HG03196 (cell line): Measurements from ENCODE around the gene RANBP1.

Experiments used
- ATAC-seq: cut with Tn5 transposase; IDR thresholded peaks from one replicate; pipeline ENCODE4 v1.9.1; 2021; ENCODE audit not compliant: unreplicated experiment

Gene RANBP1

GRCh38 chr22:20121856-20122415 lies 6.0 kb downstream of the RANBP1 start:
- ATAC-seq, result no peak

GRCh38 chr22:20123366-20124082 lies 7.6 kb downstream of the RANBP1 start:
- ATAC-seq, result no peak

DNA sequence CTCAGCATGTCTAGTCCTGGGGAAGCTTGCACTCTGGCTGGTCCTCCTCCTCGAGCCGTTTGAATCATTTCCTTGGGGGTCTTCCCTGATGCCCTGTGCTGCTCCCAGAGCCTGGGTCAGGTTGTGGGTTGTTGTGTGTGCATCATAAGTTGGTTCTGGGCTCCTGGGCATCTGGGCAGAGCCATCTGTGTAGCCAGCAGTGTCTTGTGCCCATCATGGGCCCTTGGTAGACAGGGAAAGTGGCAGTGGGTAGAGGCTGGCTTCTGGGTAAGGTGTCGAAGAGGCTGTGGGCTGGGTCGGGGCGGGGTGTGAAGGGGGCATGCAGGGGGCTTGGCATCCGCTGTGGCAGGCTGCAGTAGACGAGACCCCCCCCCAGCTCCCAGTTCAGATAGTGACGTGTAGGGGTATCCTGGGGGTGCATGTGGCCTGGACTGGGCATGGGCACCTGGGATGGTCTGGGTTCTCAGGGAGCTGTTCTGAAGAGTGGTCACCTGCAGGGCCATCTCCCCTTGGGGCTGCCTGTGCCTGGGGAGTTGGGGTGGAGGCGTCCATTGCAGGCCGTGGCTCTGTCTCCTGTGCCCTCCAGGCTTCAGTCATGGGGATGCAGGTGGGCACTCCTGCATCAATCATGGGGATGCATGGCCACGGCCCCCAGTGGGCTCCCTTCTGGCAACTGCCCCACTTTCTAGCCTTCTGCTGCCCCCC lies 8.3 kb downstream of the RANBP1 start:
- no peak for ATAC-seq

GRCh38 chr22:20125201-20126174 lies 9.6 kb downstream of the RANBP1 start:
- ATAC-seq, result no peak

GRCh38 chr22:20126284-20127029 lies 10.6 kb downstream of the RANBP1 start:
- no peak for ATAC-seq

DNA sequence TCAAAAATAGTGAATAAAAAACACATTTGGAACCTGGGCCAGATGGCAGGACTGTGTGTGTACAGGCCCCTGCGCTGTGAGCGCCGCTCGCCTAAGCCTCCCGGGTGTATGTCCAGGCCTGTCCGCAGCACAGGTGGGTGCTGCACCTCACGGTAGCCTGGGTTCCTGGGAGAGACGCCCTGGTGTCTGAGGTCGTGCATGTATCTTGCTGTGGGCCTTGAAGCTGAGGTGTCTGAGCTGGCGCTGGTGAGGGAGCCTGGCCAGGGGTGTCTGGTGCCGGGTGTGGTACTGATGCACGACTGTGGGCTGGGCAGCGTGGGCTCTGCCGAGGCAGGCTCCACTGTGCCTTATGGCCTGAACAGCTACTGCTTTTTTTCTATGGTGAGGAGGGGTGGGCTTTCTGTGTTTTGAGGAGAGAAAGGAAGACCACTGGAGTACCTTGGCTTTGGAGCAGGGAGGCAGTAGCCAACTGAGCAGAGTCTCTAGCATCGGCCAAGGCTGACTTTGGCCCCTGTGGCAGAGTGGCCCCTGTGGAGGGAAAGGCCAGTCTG lies 11.5 kb downstream of the RANBP1 start:
- no peak for ATAC-seq

DNA sequence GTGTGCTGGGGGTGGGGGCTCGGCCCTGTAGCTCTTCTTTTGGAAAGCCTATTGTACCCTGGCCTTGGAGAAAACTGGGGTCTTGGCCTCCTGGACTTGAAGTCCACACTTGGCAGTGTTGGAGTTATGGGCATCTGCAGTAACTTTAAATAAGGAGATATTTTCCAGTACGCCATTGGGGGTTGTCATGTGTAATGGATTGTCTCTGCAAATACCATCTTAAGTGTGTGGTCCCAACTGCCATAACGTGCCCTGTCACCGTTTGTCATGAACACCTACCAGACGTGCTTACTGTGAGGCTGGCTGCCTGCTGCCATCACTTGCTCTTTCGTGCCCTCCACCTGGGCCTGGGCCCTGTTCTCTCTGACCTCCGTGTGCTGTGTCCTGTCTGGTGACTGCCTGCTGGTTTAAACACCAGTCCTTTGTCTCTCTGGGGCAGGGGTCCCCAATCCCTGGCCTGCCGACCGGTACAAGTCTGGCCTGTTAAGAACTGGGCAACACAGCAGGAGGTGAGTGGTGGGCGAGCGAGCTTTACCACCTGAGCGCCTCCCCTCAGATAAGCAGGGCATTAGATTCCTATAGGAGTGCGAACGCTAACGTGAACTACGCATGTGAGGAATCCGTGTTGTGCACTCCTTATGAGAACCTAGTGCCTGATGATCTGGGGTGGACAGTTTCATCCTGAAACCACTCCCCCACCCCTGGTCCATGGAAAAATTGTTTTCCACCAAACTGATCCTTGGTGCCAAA lies 12.1 kb downstream of the RANBP1 start:
- ATAC-seq, result no peak

DNA sequence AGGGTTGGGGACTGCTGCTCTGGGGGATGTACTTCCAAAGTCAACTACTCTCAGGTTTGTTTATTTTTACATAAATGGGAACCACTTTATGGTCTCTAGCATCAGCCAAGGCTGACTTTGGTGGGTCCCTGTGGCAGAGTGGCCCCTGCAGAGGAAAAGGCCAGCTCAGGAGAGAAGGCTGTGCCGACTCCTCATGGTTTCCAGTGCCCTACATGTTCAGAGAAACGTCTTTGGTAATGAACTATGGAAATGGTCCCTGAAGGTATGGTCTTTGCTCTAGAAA lies 12.7 kb downstream of the RANBP1 start:
- ATAC-seq, result no peak

GRCh38 chr22:20128902-20129746 lies 13.2 kb downstream of the RANBP1 start:
- no peak for ATAC-seq

DNA sequence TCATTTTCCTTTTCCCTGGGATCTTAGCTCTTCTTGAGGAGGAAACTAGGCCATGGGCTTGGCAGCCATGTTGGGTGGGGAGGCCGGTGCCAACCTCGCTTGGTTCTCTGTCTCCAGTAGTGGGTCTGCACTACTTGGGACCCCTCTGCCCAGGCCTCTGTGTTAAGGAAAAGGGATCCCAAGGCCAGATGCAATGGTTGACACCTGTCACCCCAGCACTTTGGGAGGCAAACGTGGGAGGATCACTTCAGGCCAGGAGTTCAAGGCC lies 13.8 kb downstream of the RANBP1 start:
- ATAC-seq, result no peak

DNA sequence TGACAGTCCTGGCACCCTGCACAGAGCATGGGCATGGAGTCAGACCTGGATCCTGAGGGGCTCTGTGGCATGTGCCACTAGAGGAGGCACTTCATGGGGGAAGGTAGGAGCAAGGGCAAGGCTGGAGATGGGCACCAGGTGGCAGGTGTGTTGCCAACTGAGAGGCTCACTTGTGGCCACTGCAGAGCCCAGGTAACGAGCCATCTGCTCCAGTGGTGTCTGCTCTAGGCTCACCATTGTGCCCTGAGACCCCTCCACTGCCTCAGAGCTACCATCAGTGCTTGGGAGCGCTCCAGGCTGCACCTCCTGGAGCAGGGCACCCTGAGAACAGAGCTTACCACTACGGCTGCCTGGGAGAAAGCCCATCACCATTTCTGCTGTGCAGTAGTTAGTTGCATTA lies 14.4 kb downstream of the RANBP1 start:
- no peak for ATAC-seq

GRCh38 chr22:20130731-20131596 lies 15.1 kb downstream of the RANBP1 start:
- ATAC-seq, result no peak

DNA sequence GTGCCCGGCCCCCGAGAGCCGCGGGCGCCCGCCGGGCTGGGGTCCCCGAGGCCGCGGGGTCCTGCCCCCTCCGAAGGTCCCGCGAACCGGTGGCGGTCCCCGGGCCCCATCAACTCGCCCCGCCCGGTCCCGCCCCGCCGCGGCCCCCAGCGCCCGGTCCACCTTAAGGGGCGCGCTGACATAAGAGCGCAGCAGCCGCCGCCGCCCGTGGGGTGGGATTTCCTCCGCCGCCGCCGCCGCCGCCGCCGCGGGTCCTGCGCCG lies 15.6 kb downstream of the RANBP1 start, which contains the start of gene ZDHHC8:
TSS of gene ZDHHC8 (plus strand) at position 208 of the 262 bp plus-strand sequence. CDS start 144 bp downstream, outside the sequence.
- ATAC-seq, result no peak

GRCh38 chr22:20131859-20132685 lies 16.2 kb downstream of the RANBP1 start:
- ATAC-seq, result no peak

DNA sequence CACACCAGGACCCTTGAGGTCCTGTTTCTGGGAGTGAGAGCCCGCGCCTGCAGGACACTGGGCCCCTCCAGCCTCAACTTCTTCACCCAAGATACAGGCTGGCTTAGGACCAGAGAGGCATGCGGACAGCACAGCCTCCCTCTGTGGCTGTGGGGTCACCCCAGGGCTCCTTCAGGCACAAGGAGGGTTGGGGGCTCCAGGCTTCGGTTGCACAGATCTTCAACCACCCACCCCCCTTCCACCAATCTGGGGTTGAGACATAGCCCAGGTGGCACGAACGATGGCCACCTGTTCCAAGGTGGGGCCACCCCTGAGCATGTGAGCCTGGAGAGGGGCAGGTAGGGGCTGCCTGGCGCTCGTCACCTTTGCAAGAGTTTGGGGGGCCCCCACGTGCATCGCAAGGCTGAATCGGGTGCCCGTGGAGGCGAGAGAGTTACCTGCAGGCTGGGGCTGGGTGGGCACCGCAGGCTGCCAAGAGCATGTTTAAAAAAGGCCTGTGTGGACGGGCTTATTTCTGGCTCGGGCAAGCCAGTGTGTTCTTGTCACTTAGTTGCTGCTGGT lies 16.9 kb downstream of the RANBP1 start:
- ATAC-seq, result no peak

DNA sequence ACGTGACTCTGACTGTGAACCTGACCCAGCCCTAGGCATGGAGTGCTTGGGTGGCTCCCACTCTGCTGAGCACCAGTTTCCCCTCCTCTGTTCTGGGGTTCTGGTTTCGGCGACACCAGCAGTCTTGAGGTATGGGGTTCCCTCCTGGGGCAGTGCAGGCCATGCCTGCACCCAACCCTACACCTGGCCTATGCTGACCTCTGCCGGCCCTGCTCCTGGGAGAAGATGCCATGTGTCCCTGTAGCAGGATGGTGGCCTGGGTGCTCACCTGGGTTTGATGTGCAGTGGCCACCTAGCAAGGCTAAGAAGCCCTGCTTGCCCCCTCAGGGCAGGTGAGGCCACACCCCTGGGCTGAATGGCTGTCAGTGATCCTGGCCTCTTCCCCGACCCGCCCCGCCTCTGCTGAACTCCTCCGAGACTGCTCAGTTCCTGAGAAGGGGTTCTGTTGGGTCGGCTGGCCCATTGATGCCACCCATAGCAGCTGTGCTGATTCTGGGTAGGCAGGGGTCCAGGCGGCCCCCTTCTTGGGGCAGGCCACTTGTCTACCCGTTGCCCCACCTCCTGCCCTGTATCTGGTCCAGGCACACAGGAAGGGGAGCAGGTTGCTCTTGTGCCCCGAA lies 18.1 kb downstream of the RANBP1 start:
- ATAC-seq, result no peak

GRCh38 chr22:20135265-20135664 lies 19.4 kb downstream of the RANBP1 start:
- no peak for ATAC-seq
